Natural killer cell (primary cell): ENCODE data around the gene KCNJ16. TPM values are rescaled to one million over a fixed set of nuclear protein-coding genes. Genes with fewer than 3 reads are reported as not detected.

Source experiments
- ATAC-seq, 3 donors: fragments of 150-1000 bp in 2 of 3; fragments of 200-7000 bp in 1 of 3; cut with Tn5 transposase; 1 replicate in 1 of 3; 2 replicates in 2 of 3; pipeline ENCODE4 v1.10.0; 2021; ENCODE audit warnings: mild to moderate bottlenecking in 2 of 3, moderate library complexity in 2 of 3
- DNase-seq, 2 donors: peaks; one replicate each; pipeline versions ENCODE4 v3.0.0 to v3.0.0-alpha.2; 2013 to 2021; ENCODE audit warnings: mixed read lengths in 1 of 2
- H3K27ac ChIP-seq: one replicate; pipeline ENCODE4 v1.5.1; 2013; ENCODE audit warnings: mild to moderate bottlenecking, low read length
- H3K27me3 ChIP-seq: one replicate; pipeline ENCODE4 v1.6.1; 2013; ENCODE audit warnings: low read length; ENCODE audit not compliant: control insufficient read depth, insufficient read depth
- H3K36me3 ChIP-seq: one replicate; pipeline ENCODE4 v1.6.1; 2013; ENCODE audit warnings: low read length; ENCODE audit not compliant: control insufficient read depth, insufficient read depth
- H3K4me1 ChIP-seq: one replicate; pipeline ENCODE4 v1.6.1; 2013; ENCODE audit warnings: low read length; ENCODE audit not compliant: control insufficient read depth, insufficient read depth
- H3K4me3 ChIP-seq: one replicate; pipeline ENCODE4 v1.5.1; 2013; ENCODE audit warnings: low read length
- H3K9me3 ChIP-seq: one replicate; pipeline ENCODE4 v1.6.1; 2013; ENCODE audit warnings: low read length; ENCODE audit not compliant: control insufficient read depth, insufficient read depth
- H3K27ac Mint-ChIP-seq, 2 donors: one replicate each; pipeline ENCODE4 v1.8.0; 2022; ENCODE audit warnings: mild to moderate bottlenecking in 2 of 2, mixed read lengths in 2 of 2, moderate library complexity in 1 of 2
- H3K27me3 Mint-ChIP-seq, 2 donors: one replicate each; pipeline ENCODE4 v1.8.0; 2022; ENCODE audit warnings: low read depth in 2 of 2, mixed read lengths in 2 of 2
- H3K36me3 Mint-ChIP-seq: one replicate; pipeline ENCODE4 v1.8.0; 2022; ENCODE audit warnings: mixed read lengths
- H3K4me1 Mint-ChIP-seq, 2 donors: one replicate each; pipeline ENCODE4 v1.8.0; 2022; ENCODE audit warnings: mixed read lengths in 2 of 2
- H3K4me3 Mint-ChIP-seq: one replicate; pipeline ENCODE4 v1.8.0; 2022; ENCODE audit warnings: mild to moderate bottlenecking, moderate library complexity, mixed read lengths
- H3K9me3 Mint-ChIP-seq, 2 donors: one replicate each; pipeline ENCODE4 v1.8.0; 2022; ENCODE audit warnings: mixed read lengths in 2 of 2
- WGBS: methylation state at CpG from one replicate; pipeline ENCODE4 v1.1.7; 2013; ENCODE audit warnings: missing lambda C conversion rate; ENCODE audit not compliant: insufficient coverage; 5-methylcytosine and 5-hydroxymethylcytosine counted together
- intact Hi-C: fragments of 100-400 bp; cut with micrococcal nuclease; formaldehyde crosslinking; loops from one replicate; pipeline ENCODE4 v1.14.2; 2022
- total RNA-seq, 4 donors: library from RNA; stranded (reverse); fragments of 120-200 nt in 1 of 4; gene quantifications; one replicate each; pipeline versions ENCODE4 v1.2.3 to v1.2.4, GENCODE V29; 2013 to 2022
- TF ChIP-seq, protein P1 (sequence below): fragments of 200-600 bp; IDR thresholded peaks from one replicate; pipeline ENCODE4 v1.8.0; 2022; ENCODE audit warnings: antibody characterized with exemption

KCNJ16 gene
- total RNA-seq, 3 donors from 2014 or later (not counting 1 experiment from before 2014, with no cell fraction given) = not detected

DNA sequence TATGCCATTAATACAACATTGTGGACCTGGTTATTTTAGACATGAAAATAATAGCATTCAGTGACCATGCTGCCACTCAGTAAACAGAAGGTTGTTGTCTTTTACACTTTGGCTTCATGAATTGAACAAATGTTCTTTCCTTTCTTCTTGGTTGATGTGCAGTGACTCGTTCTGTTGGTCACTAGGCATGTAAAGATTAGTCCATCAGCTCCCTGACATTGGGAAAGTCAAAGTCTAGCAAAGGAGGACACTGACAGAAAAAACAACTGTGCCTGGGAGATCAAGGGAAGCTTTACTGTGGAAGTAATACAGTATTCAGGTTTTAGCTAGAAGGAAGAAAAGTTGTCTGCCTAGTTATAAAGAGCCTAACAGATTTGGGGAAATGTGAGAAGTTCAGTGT, 6.9 kb downstream of the KCNJ16 start:
- Mint-ChIP-seq H3K4me1 (no peaks in the 10 kb centered on the region), H3K9me3 (peaks cover 2% of the 10 kb centered on the region in 2 donors), H3K27me3 (no peaks in the 10 kb centered on the region), H3K27ac (no peak overlapping the region), H3K36me3 (no peaks in the 10 kb centered on the region), H3K4me3 (no peak overlapping the region)
- no peaks in the 10 kb centered on the region for H3K27me3 ChIP-seq
- H3K27ac ChIP-seq = no peak overlapping the region
- intact Hi-C loops = no loop called here
- no peaks in the 10 kb centered on the region for H3K4me1 ChIP-seq
- TF ChIP-seq, protein P1, sequence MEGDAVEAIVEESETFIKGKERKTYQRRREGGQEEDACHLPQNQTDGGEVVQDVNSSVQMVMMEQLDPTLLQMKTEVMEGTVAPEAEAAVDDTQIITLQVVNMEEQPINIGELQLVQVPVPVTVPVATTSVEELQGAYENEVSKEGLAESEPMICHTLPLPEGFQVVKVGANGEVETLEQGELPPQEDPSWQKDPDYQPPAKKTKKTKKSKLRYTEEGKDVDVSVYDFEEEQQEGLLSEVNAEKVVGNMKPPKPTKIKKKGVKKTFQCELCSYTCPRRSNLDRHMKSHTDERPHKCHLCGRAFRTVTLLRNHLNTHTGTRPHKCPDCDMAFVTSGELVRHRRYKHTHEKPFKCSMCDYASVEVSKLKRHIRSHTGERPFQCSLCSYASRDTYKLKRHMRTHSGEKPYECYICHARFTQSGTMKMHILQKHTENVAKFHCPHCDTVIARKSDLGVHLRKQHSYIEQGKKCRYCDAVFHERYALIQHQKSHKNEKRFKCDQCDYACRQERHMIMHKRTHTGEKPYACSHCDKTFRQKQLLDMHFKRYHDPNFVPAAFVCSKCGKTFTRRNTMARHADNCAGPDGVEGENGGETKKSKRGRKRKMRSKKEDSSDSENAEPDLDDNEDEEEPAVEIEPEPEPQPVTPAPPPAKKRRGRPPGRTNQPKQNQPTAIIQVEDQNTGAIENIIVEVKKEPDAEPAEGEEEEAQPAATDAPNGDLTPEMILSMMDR = no peak
- 69% methylated on average over 1 of the region's 1 CpG for WGBS
- H3K36me3 ChIP-seq = no peaks in the 10 kb centered on the region
- ATAC-seq = no peak
- no peak overlapping the region for H3K4me3 ChIP-seq
- no peaks in the 10 kb centered on the region for H3K9me3 ChIP-seq
- no peak for DNase-seq

DNA sequence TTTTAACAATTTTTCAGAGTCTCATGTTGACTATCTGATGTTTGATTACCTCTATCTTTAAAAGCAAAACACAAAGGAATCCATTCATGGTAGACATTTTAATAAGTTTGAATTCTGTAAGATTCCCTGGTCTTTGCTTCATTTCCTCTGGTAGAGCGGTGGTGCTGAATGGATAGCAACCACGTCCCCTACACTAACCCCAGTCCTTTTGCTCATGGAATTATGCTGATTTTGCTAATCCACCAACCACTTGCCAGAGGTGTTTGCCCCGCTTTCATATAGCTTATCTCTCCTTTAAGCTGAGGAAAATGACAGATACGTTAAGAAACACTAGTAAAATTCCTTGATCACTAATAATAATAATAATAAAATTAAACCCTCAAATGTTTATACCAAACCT, 9.5 kb downstream of the KCNJ16 start:
- H3K9me3 ChIP-seq = no peaks in the 10 kb centered on the region
- no peak for ATAC-seq
- H3K4me3 Mint-ChIP-seq = no peak overlapping the region
- no peak for DNase-seq
- no peaks in the 10 kb centered on the region for H3K4me1 ChIP-seq
- WGBS = 95% methylated on average over 4 of the region's 4 CpGs
- H3K9me3 Mint-ChIP-seq = peaks cover 0 to 2% of the 10 kb centered on the region in 2 donors
- no peaks in the 10 kb centered on the region for H3K27me3 ChIP-seq
- no peak overlapping the region for H3K4me3 ChIP-seq
- no peak overlapping the region for H3K27ac ChIP-seq
- H3K27me3 Mint-ChIP-seq = no peaks in the 10 kb centered on the region
- TF ChIP-seq, protein P1 = no peak
- no peaks in the 10 kb centered on the region for H3K36me3 Mint-ChIP-seq
- no peak overlapping the region for H3K27ac Mint-ChIP-seq
- no peaks in the 10 kb centered on the region for H3K4me1 Mint-ChIP-seq
- no peaks in the 10 kb centered on the region for H3K36me3 ChIP-seq
- intact Hi-C loops = no loop called here

DNA sequence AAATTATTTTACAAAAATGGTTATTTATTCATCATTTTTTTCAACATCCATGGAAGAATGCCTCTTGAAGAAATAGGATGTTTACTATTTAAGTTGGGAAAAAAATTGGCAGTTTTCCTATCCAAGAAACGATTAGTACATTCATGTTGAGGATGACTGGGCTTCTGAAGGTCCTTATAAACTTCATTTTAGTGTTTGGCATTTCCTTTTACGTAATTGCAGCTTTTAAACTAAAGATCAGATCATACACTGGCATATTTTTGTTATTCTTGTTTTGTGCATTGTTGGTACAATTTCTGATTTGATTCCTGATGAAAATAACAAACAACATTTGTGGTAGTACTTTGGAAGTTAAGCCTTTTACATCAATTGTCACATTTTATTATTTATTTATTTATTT, 11.5 kb downstream of the KCNJ16 start:
- no peak overlapping the region for H3K27ac Mint-ChIP-seq
- DNase-seq (no peak), ATAC-seq (no peak)
- no peaks in the 10 kb centered on the region for H3K27me3 ChIP-seq
- no peaks in the 10 kb centered on the region for H3K36me3 Mint-ChIP-seq
- H3K9me3 Mint-ChIP-seq = peaks cover 0 to 4% of the 10 kb centered on the region in 2 donors
- WGBS = 75% methylated on average over 2 of the region's 2 CpGs
- TF ChIP-seq, protein P1 = no peak
- H3K36me3 ChIP-seq = no peaks in the 10 kb centered on the region
- H3K9me3 ChIP-seq = no peaks in the 10 kb centered on the region
- no peaks in the 10 kb centered on the region for H3K4me1 ChIP-seq
- no peaks in the 10 kb centered on the region for H3K27me3 Mint-ChIP-seq
- intact Hi-C loops = no loop called here
- no peak overlapping the region for H3K4me3 Mint-ChIP-seq
- H3K4me3 ChIP-seq = no peak overlapping the region
- no peak overlapping the region for H3K27ac ChIP-seq
- H3K4me1 Mint-ChIP-seq = no peaks in the 10 kb centered on the region

DNA sequence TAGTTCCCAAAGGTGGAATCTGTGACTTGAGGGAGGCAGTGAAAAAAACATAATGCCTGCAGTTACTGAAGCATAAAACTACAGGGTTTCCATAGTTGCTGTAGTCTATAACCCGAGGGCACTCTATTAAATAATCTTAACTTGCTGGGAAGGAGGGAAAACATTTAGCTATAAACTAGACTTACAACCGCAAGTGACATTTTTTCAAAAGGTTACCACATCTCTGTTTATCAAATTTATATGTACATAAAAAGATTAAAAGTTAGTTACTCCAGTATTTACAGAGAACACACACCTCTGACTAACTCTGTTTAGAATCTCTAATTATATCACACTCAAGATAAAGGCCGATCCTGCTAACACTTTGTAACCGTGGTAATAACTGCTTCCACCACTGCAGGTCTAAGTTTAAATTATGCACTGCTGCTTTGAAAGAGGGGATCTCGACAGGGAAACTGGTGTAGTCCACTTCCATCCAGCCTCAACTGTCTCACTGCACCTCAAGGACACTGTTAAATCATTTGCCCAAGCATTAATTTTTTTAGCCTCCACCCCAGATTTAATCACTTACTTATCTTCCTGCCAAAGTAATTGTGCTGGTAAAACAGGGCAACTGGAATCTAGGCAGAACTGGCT, 14.6 kb downstream of the KCNJ16 start:
- Histone ChIP-seq H3K9me3 (no peaks in the 10 kb centered on the region), H3K4me3 (no peak overlapping the region), H3K27me3 (no peaks in the 10 kb centered on the region), H3K27ac (no peak overlapping the region), H3K36me3 (no peaks in the 10 kb centered on the region), H3K4me1 (no peaks in the 10 kb centered on the region)
- Mint-ChIP-seq H3K4me1 (no peaks in the 10 kb centered on the region), H3K4me3 (no peak overlapping the region), H3K27ac (no peak overlapping the region), H3K27me3 (no peaks in the 10 kb centered on the region), H3K9me3 (peaks cover 0 to 5% of the 10 kb centered on the region in 2 donors), H3K36me3 (no peaks in the 10 kb centered on the region)
- WGBS = 77% methylated on average over 3 of the region's 5 CpGs
- DNase-seq = no peak
- TF ChIP-seq, protein P1 = no peak
- no peak for ATAC-seq
- intact Hi-C loops = no loop called here
